Cortex of kidney (tissue), 1 donor: Measurements from ENCODE around the gene KLHL11.

Experiments used
- DNase-seq: peaks from one replicate; lab custom pipeline; 2025; lab: John Stamatoyannopoulos, UW

Gene KLHL11

GRCh38 chr17:41864836-41865595 is at the start of gene KLHL11:
Gene KLHL11 (minus strand): TSS chr17:41865423. CDS start chr17:41865370, 53 bp downstream.
- no peak for DNase-seq

- no peak for DNase-seq
Observed at GRCh38 chr17:41915020-41915419, 49.8 kb upstream of the KLHL11 start.

GRCh38 chr17:41914358-41914766 is 49.1 kb upstream of the KLHL11 start:
- DNase-seq: no peak

GRCh38 chr17:41913798-41914197 is 48.6 kb upstream of the KLHL11 start:
- DNase-seq: no peak

- no peak for DNase-seq
Observed at GRCh38 chr17:41912925-41913324, 47.7 kb upstream of the KLHL11 start.

- no peak for DNase-seq
Observed at GRCh38 chr17:41910701-41911391, 45.6 kb upstream of the KLHL11 start.

GRCh38 chr17:41909088-41909487 is 43.9 kb upstream of the KLHL11 start:
- DNase-seq: no peak

- no peak for DNase-seq
Observed at GRCh38 chr17:41907633-41908539, 42.7 kb upstream of the KLHL11 start.

GRCh38 chr17:41907185-41907556 is 41.9 kb upstream of the KLHL11 start:
- no peak for DNase-seq

GRCh38 chr17:41906465-41907184 is 41.4 kb upstream of the KLHL11 start:
- no peak for DNase-seq

- DNase-seq: no peak
Observed at GRCh38 chr17:41905172-41905571, 39.9 kb upstream of the KLHL11 start.

- no peak for DNase-seq
Observed at GRCh38 chr17:41904242-41904841, 39.1 kb upstream of the KLHL11 start.

GRCh38 chr17:41901646-41902045 is 36.4 kb upstream of the KLHL11 start:
- DNase-seq: no peak

- no peak for DNase-seq
Observed at GRCh38 chr17:41896726-41897125, 31.5 kb upstream of the KLHL11 start.

- DNase-seq: no peak
Observed at GRCh38 chr17:41895617-41896016, 30.4 kb upstream of the KLHL11 start.

GRCh38 chr17:41894791-41895331 is 29.6 kb upstream of the KLHL11 start:
- no peak for DNase-seq

- DNase-seq: no peak
Observed at GRCh38 chr17:41893384-41893783, 28.2 kb upstream of the KLHL11 start.

- DNase-seq: no peak
Observed at GRCh38 chr17:41892021-41892376, 26.8 kb upstream of the KLHL11 start.

GRCh38 chr17:41891135-41892020 is 26.2 kb upstream of the KLHL11 start:
- no peak for DNase-seq

GRCh38 chr17:41888332-41888965 is 23.2 kb upstream of the KLHL11 start:
- no peak for DNase-seq
